HG03064 (cell line): ENCODE results near the gene CACNA2D4.
"Not testable (repeated sequence)": the region's sequence is repeated elsewhere in the genome, so short reads cannot be mapped to it uniquely, and the experiment has no call there.

Experiments used
- ATAC-seq: cut with Tn5 transposase; IDR thresholded peaks from one replicate; pipeline ENCODE4 v1.9.1; 2021; ENCODE audit warnings: low read depth; ENCODE audit not compliant: unreplicated experiment

Gene CACNA2D4

GRCh38 chr12:1918081-1918883 is at the start of gene CACNA2D4:
CACNA2D4 (minus strand) TSS chr12:1918652; CDS start chr12:1918473, 179 bp downstream.
- ATAC-seq, result no peak

GRCh38 chr12:1966561-1967226 is 48.2 kb upstream of the CACNA2D4 start:
- ATAC-seq, result no peak

- no peak for ATAC-seq
Measured at GRCh38 chr12:1965916-1966315, 47.5 kb upstream of the CACNA2D4 start.

- no peak for ATAC-seq
Measured at GRCh38 chr12:1962051-1963020, 43.9 kb upstream of the CACNA2D4 start.

GRCh38 chr12:1956716-1957115 is 38.3 kb upstream of the CACNA2D4 start:
- ATAC-seq, result no peak

- ATAC-seq, result no peak
Measured at GRCh38 chr12:1949771-1950470, 31.5 kb upstream of the CACNA2D4 start.

GRCh38 chr12:1948883-1949282 is 30.4 kb upstream of the CACNA2D4 start:
- no peak for ATAC-seq

- ATAC-seq, result no peak
Measured at GRCh38 chr12:1947081-1947480, 28.6 kb upstream of the CACNA2D4 start.

- ATAC-seq, result no peak
Measured at GRCh38 chr12:1946296-1946695, 27.8 kb upstream of the CACNA2D4 start.

GRCh38 chr12:1945502-1945901 is 27.1 kb upstream of the CACNA2D4 start:
- not testable (repeated sequence) for ATAC-seq

- no peak for ATAC-seq
Measured at GRCh38 chr12:1939801-1940607, 21.6 kb upstream of the CACNA2D4 start.

- no peak for ATAC-seq
Measured at GRCh38 chr12:1939331-1939730, 20.9 kb upstream of the CACNA2D4 start.

GRCh38 chr12:1937481-1938224 is 19.2 kb upstream of the CACNA2D4 start:
- no peak for ATAC-seq

GRCh38 chr12:1936406-1937320 is 18.2 kb upstream of the CACNA2D4 start:
- no peak for ATAC-seq

GRCh38 chr12:1935700-1936378 is 17.4 kb upstream of the CACNA2D4 start:
- no peak for ATAC-seq

GRCh38 chr12:1935242-1935641 is 16.8 kb upstream of the CACNA2D4 start:
- ATAC-seq, result no peak

- no peak for ATAC-seq
Measured at GRCh38 chr12:1934831-1935230, 16.4 kb upstream of the CACNA2D4 start.
